ENCODE data around the gene VIPAS39. TPM values are rescaled to one million over a fixed set of nuclear protein-coding genes. Genes with fewer than 3 reads are reported as not detected.

VIPAS39 gene
- total and polyA plus RNA-seq, 2 of the 13 experiments (the other 11 are each of a cell fraction or from before 2014, with no cell fraction given) = 13.3 to 21.5 TPM

GRCh38 chr14:77376771-77377501 is 80.5 kb downstream of the VIPAS39 start, which contains the start of the genes SAMD15 and TMED8:
SAMD15 (plus strand) TSS chr14:77377379; CDS start chr14:77377419, 40 bp downstream.
TMED8 (minus strand) TSS chr14:77377094; CDS start chr14:77377053, 41 bp downstream.
- Histone ChIP-seq H3K9me3 (ENCODE audit: low read length) (no peaks in the 10 kb centered on the region), H3K9ac (ENCODE audit: insufficient read depth, low read depth, low read length) (peak within 1 kb of the TSS; percentile 88), H3K27me3 (ENCODE audit: control insufficient read depth in 1 of 2, insufficient read depth in 2 of 2, low read length in 2 of 2) (no peaks in the 10 kb centered on the region), H3K4me2 (ENCODE audit: low read depth, low read length) (peak within 1 kb of the TSS; percentile 94), H3K27ac (ENCODE audit: extremely low read length, insufficient read depth, low read length) (peak within 1 kb of the TSS; percentile 82), H3K4me1 (ENCODE audit: insufficient read depth, low read length) (peaks cover 53% of the 10 kb centered on the region), H2AFZ (ENCODE audit: low read length) (peak within 1 kb of the TSS; percentile 83), H4K20me1 (ENCODE audit: insufficient read depth, low read length) (no peaks in the 10 kb centered on the region), H3K4me3 (replicated peaks in 1 of 3; ENCODE audit: insufficient read depth in 1 of 3, low read depth in 2 of 3, low read length in 3 of 3) (peak within 1 kb of the TSS; percentile 97 to 99 (median 99)), H3K36me3 (replicated peaks in 1 of 2; ENCODE audit: control insufficient read depth in 1 of 2, insufficient read depth in 2 of 2, low read length in 2 of 2) (no peaks in the 10 kb centered on the region), H3K79me2 (ENCODE audit: insufficient read depth, low read length) (peaks cover 11% of the 10 kb centered on the region)
- intact Hi-C loops (cut with micrococcal nuclease; ENCODE audit: unreplicated experiment) (loop anchor here (1.0 to 5.0 kb wide), 3 partner anchors 40 to 80 kb away; partner anchors contain the start of genes GSTZ1, POMT2 and VIPAS39), in situ Hi-C loops (cut with HindIII; ENCODE audit: extremely low pct_ligation_motif_present, low pct_unique_long_range_greater_than_20kb) (no loop called here)
- ChIA-PET POLR2A (interaction anchor here (1.0 to 1.9 kb wide), 8 partner anchors 11 to 82 kb away, joined by 4 to 21 read pairs (median 5); partner anchors contain the start of genes GSTZ1 and POMT2), CTCF (ENCODE audit: low intra/inter-chr PET ratio, low total read pairs) (no interaction called here)
- under 1% methylated on average over 27 of the region's 69 CpGs for WGBS (ENCODE audit: low lambda C conversion rate)
- no TSS peak for BruUV-seq (replicated peaks)
- ATAC-seq (peak; percentile 99), DNase-seq (ENCODE audit: low spot score) (peak; percentile 69), FAIRE-seq (peak; percentile 87)
- TF ChIP-seq ESRRA (CRISPR knock-in tag; IDR thresholded peaks at IDR 0.05; ENCODE audit: low read depth) = 0 out of 2 replicates have a peak, but pooled peaks have one; percentile 40
- 0 out of 2 replicates have a peak, but pooled peaks have one; percentile 59 for TF ChIP-seq TP53 (CRISPR knock-in tag; conservative IDR thresholded peaks at IDR 0.05)
- no peak for TF ChIP-seq ZNF230 (CRISPR knock-in tag; IDR thresholded peaks at IDR 0.05)
- no peak for TF ChIP-seq BRF2 (CRISPR knock-in tag; IDR thresholded peaks at IDR 0.05)
- no peak for TF ChIP-seq FOXC1 (CRISPR knock-in tag; IDR thresholded peaks at IDR 0.05; ENCODE audit: borderline replicate concordance)
- no peak for TF ChIP-seq CEBPB (IDR thresholded peaks at IDR 0.05; ENCODE audit: borderline replicate concordance, low read depth, low read length)
- peak; percentile 78; the same call in 1 of the 2 replicates for TF ChIP-seq ZFP91 (CRISPR knock-in tag; IDR thresholded peaks at IDR 0.05; ENCODE audit: borderline replicate concordance)
- peak; percentile 32 for TF ChIP-seq MAX (IDR thresholded peaks at IDR 0.05)
- no peak for TF ChIP-seq ZNF282 (IDR thresholded peaks at IDR 0.05; ENCODE audit: partially characterized antibody)
- no peak for TF ChIP-seq TCF7L2 (IDR thresholded peaks at IDR 0.05; ENCODE audit: low read depth, low read length)
- no peak; the same call in 1 of the 2 replicates for TF ChIP-seq FOXP4 (CRISPR knock-in tag; IDR thresholded peaks at IDR 0.05)
- no peak for TF ChIP-seq KLF9 (CRISPR knock-in tag; IDR thresholded peaks at IDR 0.05; ENCODE audit: low read depth)
- no peak for TF ChIP-seq ZFYVE20 (CRISPR knock-in tag; IDR thresholded peaks at IDR 0.05; ENCODE audit: borderline replicate concordance, low read depth)
- TF ChIP-seq SRSF4 (IDR thresholded peaks at IDR 0.05; ENCODE audit: low read depth, low read length, poor library complexity, severe bottlenecking) = no peak
- TF ChIP-seq EZH2 (conservative IDR thresholded peaks at IDR 0.05; ENCODE audit: low read depth, low read length) = no peak
- TF ChIP-seq ZNF619 (CRISPR knock-in tag; IDR thresholded peaks at IDR 0.05) = no peak
- no peak for TF ChIP-seq HHEX (CRISPR knock-in tag; IDR thresholded peaks at IDR 0.05)
- 0 out of 2 replicates have a peak, but pooled peaks have one; percentile 35 for TF ChIP-seq ZNF546 (CRISPR knock-in tag; conservative IDR thresholded peaks at IDR 0.05)
- TF ChIP-seq RAD51 (IDR thresholded peaks at IDR 0.05; ENCODE audit: borderline replicate concordance) = no peak
- TF ChIP-seq ZNF20 (CRISPR knock-in tag; IDR thresholded peaks at IDR 0.05) = no peak
